Stimulated activated CD4-positive, alpha-beta T cell treated with anti-CD3 and anti-CD28 coated beads, Interleukin-1b, Interleukin-23, amount 100 ng/mL, for 48 hours (primary cell): Measurements from ENCODE around the gene KAZN.
"Not testable (repeated sequence)": the region's sequence is repeated elsewhere in the genome, so short reads cannot be mapped to it uniquely, and the experiment has no call there.

Experiments used
- DNase-seq: peaks from one replicate; pipeline ENCODE4 v3.0.0-alpha.2; 2020

KAZN gene

GRCh38 chr1:14598498-14599182 is at the start of gene KAZN:
Gene KAZN, plus strand, starts transcription at chr1:14598685.
- no peak for DNase-seq

- no peak for DNase-seq
These were observed 48.4 kb upstream of the KAZN start for GRCh38 chr1:14549897-14550620.

GRCh38 chr1:14551386-14551785 is 47.1 kb upstream of the KAZN start:
- DNase-seq = no peak

- no peak for DNase-seq
These were observed 46.1 kb upstream of the KAZN start for GRCh38 chr1:14552246-14552965.

- no peak for DNase-seq
These were observed 44.8 kb upstream of the KAZN start for GRCh38 chr1:14553711-14554110.

GRCh38 chr1:14555091-14555490 is 43.4 kb upstream of the KAZN start:
- DNase-seq = no peak

GRCh38 chr1:14561014-14561693 is 37.3 kb upstream of the KAZN start:
- no peak for DNase-seq

GRCh38 chr1:14565090-14565489 is 33.4 kb upstream of the KAZN start:
- DNase-seq = no peak

- no peak for DNase-seq
These were observed 31.4 kb upstream of the KAZN start for GRCh38 chr1:14567056-14567455.

- no peak for DNase-seq
These were observed 30.6 kb upstream of the KAZN start for GRCh38 chr1:14567903-14568302.

- DNase-seq = no peak
These were observed 29.6 kb upstream of the KAZN start for GRCh38 chr1:14568716-14569355.

GRCh38 chr1:14570514-14570913 is 28.0 kb upstream of the KAZN start:
- no peak for DNase-seq

GRCh38 chr1:14571810-14572767 is 26.4 kb upstream of the KAZN start:
- DNase-seq = no peak

GRCh38 chr1:14572861-14573260 is 25.6 kb upstream of the KAZN start:
- DNase-seq = no peak

GRCh38 chr1:14576155-14576554 is 22.3 kb upstream of the KAZN start:
- no peak for DNase-seq

- DNase-seq = no peak
These were observed 21.2 kb upstream of the KAZN start for GRCh38 chr1:14577261-14577660.

GRCh38 chr1:14578156-14578555 is 20.3 kb upstream of the KAZN start:
- DNase-seq = no peak

- not testable (repeated sequence) for DNase-seq
These were observed 18.2 kb upstream of the KAZN start for GRCh38 chr1:14580295-14580694.

GRCh38 chr1:14580986-14581385 is 17.5 kb upstream of the KAZN start:
- no peak for DNase-seq

- DNase-seq = no peak
These were observed 14.7 kb upstream of the KAZN start for GRCh38 chr1:14583788-14584187.

GRCh38 chr1:14585728-14586127 is 12.8 kb upstream of the KAZN start:
- DNase-seq = no peak
